Keratinocyte (primary cell): Measurements from ENCODE around the gene CTTNBP2NL. TPM values are rescaled to one million over a fixed set of nuclear protein-coding genes. Genes with fewer than 3 reads are reported as not detected.
"Not testable (repeated sequence)": the region's sequence is repeated elsewhere in the genome, so short reads cannot be mapped to it uniquely, and the experiment has no call there.

ENCODE experiments used
- DNase-seq: peaks from one replicate; pipeline ENCODE4 v3.0.0-alpha.2; 2011; ENCODE audit warnings: low read depth, missing footprints, low spot score
- FAIRE-seq: peaks from 2 replicates; lab custom pipeline; 2011; peaks lifted over from hg19 to GRCh38; lab: Jason Lieb, UNC
- H2AFZ ChIP-seq: 2 replicates; pipeline ENCODE4 v1.6.0; 2012; ENCODE audit warnings: low read length, control low read depth, inconsistent platforms; ENCODE audit not compliant: control insufficient read depth
- H3K27ac ChIP-seq: 2 replicates; pipeline ENCODE4 v1.5.1; 2011; ENCODE audit warnings: low read length; ENCODE audit not compliant: control insufficient read depth, insufficient read depth
- H3K27me3 ChIP-seq: 3 replicates; pipeline ENCODE4 v1.6.0; 2011; ENCODE audit warnings: low read length; ENCODE audit not compliant: control insufficient read depth, insufficient read depth; ENCODE audit errors: extremely low read depth
- H3K36me3 ChIP-seq, 2 experiments: 2 replicates in 1 of 2; 3 replicates in 1 of 2; pipeline ENCODE4 v1.5.1; 2011; ENCODE audit warnings: low read length in 2 of 2, mild to moderate bottlenecking in 1 of 2; ENCODE audit not compliant: control insufficient read depth in 2 of 2, insufficient read depth in 2 of 2; ENCODE audit errors: extremely low read depth in 1 of 2
- H3K4me1 ChIP-seq: 3 replicates; pipeline ENCODE4 v1.5.1; 2011; ENCODE audit warnings: low read length; ENCODE audit not compliant: control insufficient read depth, insufficient read depth; ENCODE audit errors: extremely low read depth
- H3K4me2 ChIP-seq: 3 replicates; pipeline ENCODE4 v1.6.0; 2011; ENCODE audit warnings: low read depth, low read length; ENCODE audit not compliant: control insufficient read depth, insufficient read depth; ENCODE audit errors: extremely low read depth
- H3K4me3 ChIP-seq, 3 experiments: fragments of 200-600 bp in 1 of 3; sonication (generic) in 1 of 3; 2 replicates in 2 of 3; 3 replicates in 1 of 3; pipeline ENCODE4 v1.5.1; 2011 to 2016; ENCODE audit warnings: low read length in 3 of 3, mild to moderate bottlenecking in 3 of 3, control low read depth in 2 of 3, inconsistent platforms in 1 of 3, low read depth in 1 of 3, mixed read lengths in 1 of 3, mixed run types in 1 of 3, moderate library complexity in 1 of 3; ENCODE audit not compliant: control insufficient read depth in 2 of 3, insufficient read depth in 2 of 3; ENCODE audit errors: extremely low read depth in 1 of 3
- H3K79me2 ChIP-seq: 2 replicates; pipeline ENCODE4 v1.6.0; 2012; ENCODE audit warnings: low read length; ENCODE audit not compliant: control insufficient read depth, insufficient read depth
- H3K9ac ChIP-seq: 3 replicates; pipeline ENCODE4 v1.6.0; 2011; ENCODE audit warnings: low read length; ENCODE audit not compliant: control insufficient read depth, insufficient read depth; ENCODE audit errors: extremely low read depth
- H3K9me1 ChIP-seq: 3 replicates; pipeline ENCODE4 v1.6.0; 2011; ENCODE audit warnings: low read length; ENCODE audit not compliant: control insufficient read depth, insufficient read depth; ENCODE audit errors: extremely low read depth
- H3K9me3 ChIP-seq: 2 replicates; pipeline ENCODE4 v1.5.1; 2012; ENCODE audit warnings: low read depth, low read length; ENCODE audit not compliant: control insufficient read depth
- H4K20me1 ChIP-seq: 3 replicates; pipeline ENCODE4 v1.6.0; 2011; ENCODE audit warnings: low read length; ENCODE audit not compliant: control insufficient read depth, insufficient read depth; ENCODE audit errors: extremely low read depth
- CTCF ChIP-seq, 3 experiments: IDR thresholded peaks in 1 of 3; conservative IDR thresholded peaks in 1 of 3; optimal IDR thresholded peaks in 1 of 3; 2 replicates in 2 of 3; 3 replicates in 1 of 3; pipeline versions ENCODE3 to v1.5.1; 2011; ENCODE audit warnings: low read length in 3 of 3, mild to moderate bottlenecking in 3 of 3, moderate library complexity in 2 of 3, control low read depth in 1 of 3, inconsistent platforms in 1 of 3; ENCODE audit not compliant: insufficient read depth in 2 of 3; ENCODE audit errors: extremely low read depth in 1 of 3
- EZH2 ChIP-seq: IDR thresholded peaks from one replicate; pipeline ENCODE4 v1.6.1; 2012; ENCODE audit warnings: inconsistent platforms, mild to moderate bottlenecking, low read length, moderate library complexity
- dilution Hi-C: fragments of 300-500 bp; cut with MboI; formaldehyde crosslinking; loops from one replicate; pipeline ENCODE4 v1.7.0; 2020; ENCODE audit warnings: low sequenced_read_pairs; ENCODE audit not compliant: extremely low pct_ligation_motif_present
- polyA plus RNA-seq, 5 experiments: library from polyadenylated mRNA; depleted of rRNA in 3 of 5; stranded (reverse) in 3 of 5; stranded (forward) in 1 of 5; unstranded in 1 of 5; fragments of >200 nt; gene quantifications; 1 replicate in 1 of 5; 2 replicates in 3 of 5; 3 replicates in 1 of 5; pipeline versions ENCODE4 v1.2.1 to v1.2.3, GENCODE V29; 2011 to 2012; ENCODE audit warnings: missing spikeins in 2 of 5, low read depth in 1 of 5, low replicate concordance in 1 of 5

CTTNBP2NL gene
- polyA plus RNA-seq, 1 donor (not counting 4 experiments of a cell fraction or from before 2014, with no cell fraction given), result 19.1 TPM

- FAIRE-seq (no peak), DNase-seq (no peak)
- no peak overlapping the region for H3K4me3 ChIP-seq
- no peak overlapping the region for H3K4me2 ChIP-seq
- H3K9ac ChIP-seq, result no peak overlapping the region
- H3K36me3 ChIP-seq, result peaks cover 3 to 12% of the 10 kb centered on the region in 2 experiments
- no peak overlapping the region for H3K27ac ChIP-seq
- H3K9me3 ChIP-seq, result no peaks in the 10 kb centered on the region
- no peak for TF ChIP-seq EZH2
- no peak for TF ChIP-seq CTCF (optimal IDR thresholded peaks at IDR 0.05 in 1 of 3, IDR thresholded peaks at IDR 0.05 in 1 of 3, conservative IDR thresholded peaks at IDR 0.05 in 1 of 3; ENCODE audit: extremely low read depth in 1 of 3, insufficient read depth in 2 of 3, low read length in 3 of 3)
- peaks cover 4% of the 10 kb centered on the region for H4K20me1 ChIP-seq
- H3K27me3 ChIP-seq, result no peaks in the 10 kb centered on the region
- peaks cover 12% of the 10 kb centered on the region for H3K79me2 ChIP-seq
- H2AFZ ChIP-seq, result no peak overlapping the region
- peaks cover 6% of the 10 kb centered on the region for H3K4me1 ChIP-seq
- no peaks in the 10 kb centered on the region for H3K9me1 ChIP-seq
- dilution Hi-C loops, result no loop called here
Measured at GRCh38 chr1:112449630-112449983, 53.6 kb downstream of the CTTNBP2NL start.

- TF ChIP-seq CTCF (optimal IDR thresholded peaks at IDR 0.05 in 1 of 3, IDR thresholded peaks at IDR 0.05 in 1 of 3, conservative IDR thresholded peaks at IDR 0.05 in 1 of 3; ENCODE audit: extremely low read depth in 1 of 3, insufficient read depth in 2 of 3, low read length in 3 of 3) (no peak), EZH2 (no peak)
- no peak overlapping the region for H2AFZ ChIP-seq
- no peaks in the 10 kb centered on the region for H3K9me1 ChIP-seq
- H3K4me2 ChIP-seq, result no peak overlapping the region
- H3K79me2 ChIP-seq, result peaks cover 7% of the 10 kb centered on the region
- H3K27me3 ChIP-seq, result no peaks in the 10 kb centered on the region
- DNase-seq, result no peak
- dilution Hi-C loops, result no loop called here
- peaks cover 4% of the 10 kb centered on the region for H3K4me1 ChIP-seq
- no peak overlapping the region for H3K9ac ChIP-seq
- no peak overlapping the region for H3K4me3 ChIP-seq
- no peak overlapping the region for H3K27ac ChIP-seq
- peaks cover 5 to 12% of the 10 kb centered on the region in 2 experiments for H3K36me3 ChIP-seq
- FAIRE-seq, result no peak
- no peaks in the 10 kb centered on the region for H3K9me3 ChIP-seq
- no peaks in the 10 kb centered on the region for H4K20me1 ChIP-seq
Measured at GRCh38 chr1:112450773-112451172, 54.8 kb downstream of the CTTNBP2NL start.

- DNase-seq, H3K9me3 ChIP-seq, H3K27ac ChIP-seq, H3K79me2 ChIP-seq, FAIRE-seq, H2AFZ ChIP-seq, H4K20me1 ChIP-seq, H3K4me2 ChIP-seq, H3K27me3 ChIP-seq, H3K4me3 ChIP-seq, dilution Hi-C loops, H3K9me1 ChIP-seq, H3K4me1 ChIP-seq, H3K9ac ChIP-seq: not testable (repeated sequence)
- peaks cover 10 to 17% of the 10 kb centered on the region in 2 experiments for H3K36me3 ChIP-seq
Measured at GRCh38 chr1:112451301-112451700, 55.3 kb downstream of the CTTNBP2NL start.
